ENCODE results near the gene ADGRF1.

Gene ADGRF1

GRCh38 chr6:47041741-47042140 is 391 bp downstream of the ADGRF1 start:
- H3K4me2 ChIP-seq (ENCODE audit: low read length) = no peak overlapping the region
- peaks cover 8% of the 10 kb centered on the region for H3K27me3 ChIP-seq (ENCODE audit: control insufficient read depth, low read length)
- H3K9me3 ChIP-seq (ENCODE audit: control insufficient read depth, insufficient read depth, low read length) = no peaks in the 10 kb centered on the region
- no peak overlapping the region for H3K27ac ChIP-seq (ENCODE audit: low read depth, low read length)
- H3K9me2 ChIP-seq (replicated peaks; ENCODE audit: control insufficient read depth, low read length) = no peaks in the 10 kb centered on the region
- no peak for TF ChIP-seq EZH2phosphoT487 (IDR thresholded peaks at IDR 0.05; ENCODE audit: borderline replicate concordance, low read length)
- no peak for TF ChIP-seq CTCF (IDR thresholded peaks at IDR 0.05; ENCODE audit: low read depth, low read length, poor library complexity, severe bottlenecking)
- no peak overlapping the region for H3K4me3 ChIP-seq (ENCODE audit: low read length)
- no peaks in the 10 kb centered on the region for H3F3A ChIP-seq (ENCODE audit: control insufficient read depth, insufficient read depth)
- H3K79me2 ChIP-seq (ENCODE audit: control insufficient read depth, low read length) = no peaks in the 10 kb centered on the region
- H3K4me1 ChIP-seq (ENCODE audit: control insufficient read depth, low read length) = no peaks in the 10 kb centered on the region
- H3K36me3 ChIP-seq (ENCODE audit: control insufficient read depth, low read length) = no peaks in the 10 kb centered on the region
- no peaks in the 10 kb centered on the region for H4K20me1 ChIP-seq (ENCODE audit: control insufficient read depth, insufficient read depth, low read depth, low read length)

- no peaks in the 10 kb centered on the region for H3F3A ChIP-seq (ENCODE audit: control insufficient read depth, insufficient read depth)
- no peak for TF ChIP-seq EZH2phosphoT487 (IDR thresholded peaks at IDR 0.05; ENCODE audit: borderline replicate concordance, low read length)
- no peak for TF ChIP-seq CTCF (IDR thresholded peaks at IDR 0.05; ENCODE audit: low read depth, low read length, poor library complexity, severe bottlenecking)
- no peak overlapping the region for H3K4me3 ChIP-seq (ENCODE audit: low read length)
- peaks cover 19% of the 10 kb centered on the region for H3K27me3 ChIP-seq (ENCODE audit: control insufficient read depth, low read length)
- H3K4me1 ChIP-seq (ENCODE audit: control insufficient read depth, low read length) = no peaks in the 10 kb centered on the region
- H3K36me3 ChIP-seq (ENCODE audit: control insufficient read depth, low read length) = no peaks in the 10 kb centered on the region
- no peaks in the 10 kb centered on the region for H3K79me2 ChIP-seq (ENCODE audit: control insufficient read depth, low read length)
- no peak overlapping the region for H3K27ac ChIP-seq (ENCODE audit: low read depth, low read length)
- no peak overlapping the region for H3K4me2 ChIP-seq (ENCODE audit: low read length)
- no peaks in the 10 kb centered on the region for H3K9me3 ChIP-seq (ENCODE audit: control insufficient read depth, insufficient read depth, low read length)
- no peaks in the 10 kb centered on the region for H4K20me1 ChIP-seq (ENCODE audit: control insufficient read depth, insufficient read depth, low read depth, low read length)
- H3K9me2 ChIP-seq (replicated peaks; ENCODE audit: control insufficient read depth, low read length) = no peaks in the 10 kb centered on the region
Measured at GRCh38 chr6:47034926-47035325, 7.2 kb downstream of the ADGRF1 start.

GRCh38 chr6:47034421-47034820 is 7.7 kb downstream of the ADGRF1 start:
- Histone ChIP-seq H3K36me3 (ENCODE audit: control insufficient read depth, low read length) (no peaks in the 10 kb centered on the region), H3K4me1 (ENCODE audit: control insufficient read depth, low read length) (no peaks in the 10 kb centered on the region), H3K27me3 (ENCODE audit: control insufficient read depth, low read length) (peaks cover 19% of the 10 kb centered on the region), H4K20me1 (ENCODE audit: control insufficient read depth, insufficient read depth, low read depth, low read length) (no peaks in the 10 kb centered on the region), H3K4me2 (ENCODE audit: low read length) (no peak overlapping the region), H3K4me3 (ENCODE audit: low read length) (no peak overlapping the region), H3K9me3 (ENCODE audit: control insufficient read depth, insufficient read depth, low read length) (no peaks in the 10 kb centered on the region), H3K79me2 (ENCODE audit: control insufficient read depth, low read length) (no peaks in the 10 kb centered on the region), H3F3A (ENCODE audit: control insufficient read depth, insufficient read depth) (no peaks in the 10 kb centered on the region), H3K27ac (ENCODE audit: low read depth, low read length) (no peak overlapping the region), H3K9me2 (replicated peaks; ENCODE audit: control insufficient read depth, low read length) (no peaks in the 10 kb centered on the region)
- no peak for TF ChIP-seq CTCF (IDR thresholded peaks at IDR 0.05; ENCODE audit: low read depth, low read length, poor library complexity, severe bottlenecking)
- no peak for TF ChIP-seq EZH2phosphoT487 (IDR thresholded peaks at IDR 0.05; ENCODE audit: borderline replicate concordance, low read length)

Data from DOHH2 (cell line).